PFSK-1 (cell line): ENCODE results near the gene XIRP2.

Source experiments
- POLR2AphosphoS5 ChIP-seq: IDR thresholded peaks from 2 replicates; pipeline ENCODE4 v1.6.1; 2012; ENCODE audit warnings: low read depth, mild to moderate bottlenecking, control low read depth, low read length, moderate library complexity
- TAF1 ChIP-seq: IDR thresholded peaks from 2 replicates; pipeline ENCODE4 v1.6.1; 2012; ENCODE audit warnings: low read length, control low read depth, borderline replicate concordance; ENCODE audit not compliant: insufficient read depth

GRCh38 chr2:166959556-166959955 is 71.3 kb downstream of the XIRP2 start:
- TF ChIP-seq POLR2AphosphoS5 (no peak), TAF1 (no peak)
